Parathyroid adenoma (tissue), 2 donors: Measurements from ENCODE around the gene CBFB.
"Not testable (repeated sequence)": the region's sequence is repeated elsewhere in the genome, so short reads cannot be mapped to it uniquely, and the experiment has no call there.

ENCODE experiments used
- H2AFZ ChIP-seq: fragments of 300-600 bp; sonication (generic); one replicate; pipeline ENCODE4 v1.7.0; 2017; ENCODE audit warnings: antibody characterized with exemption, mild to moderate bottlenecking
- H3K27ac ChIP-seq: fragments of 300-600 bp; sonication (generic); one replicate; pipeline ENCODE4 v1.7.0; 2017
- H3K27me3 ChIP-seq: fragments of 300-600 bp; sonication (generic); one replicate; pipeline ENCODE4 v1.7.0; 2017; ENCODE audit warnings: low read length; ENCODE audit not compliant: control insufficient read depth, insufficient read depth
- H3K36me3 ChIP-seq: fragments of 300-600 bp; sonication (generic); one replicate; pipeline ENCODE4 v1.7.0; 2017; ENCODE audit warnings: low read length; ENCODE audit not compliant: control insufficient read depth, insufficient read depth
- H3K4me1 ChIP-seq: fragments of 300-600 bp; sonication (generic); one replicate; pipeline ENCODE4 v1.7.0; 2017; ENCODE audit warnings: control low read depth
- H3K4me2 ChIP-seq: fragments of 300-600 bp; sonication (generic); one replicate; pipeline ENCODE4 v1.7.0; 2017; ENCODE audit warnings: low read length
- H3K4me3 ChIP-seq: fragments of 300-600 bp; sonication (generic); one replicate; pipeline ENCODE4 v1.7.0; 2017; ENCODE audit warnings: low read depth, low read length
- H3K79me2 ChIP-seq: fragments of 300-600 bp; sonication (generic); one replicate; pipeline ENCODE4 v1.7.0; 2017; ENCODE audit warnings: control low read depth
- H3K9ac ChIP-seq: fragments of 300-600 bp; sonication (generic); one replicate; pipeline ENCODE4 v1.7.0; 2017; ENCODE audit warnings: mild to moderate bottlenecking
- H3K9me3 ChIP-seq: fragments of 300-600 bp; sonication (generic); one replicate; pipeline ENCODE4 v1.7.0; 2017; ENCODE audit warnings: low read length; ENCODE audit not compliant: control insufficient read depth
- TF ChIP-seq, protein P1 (sequence below): fragments of 300-600 bp; sonication (generic); IDR thresholded peaks from one replicate; pipeline ENCODE4 v1.7.0; 2017; ENCODE audit warnings: antibody characterized with exemption, mild to moderate bottlenecking
- donor health status: primary hyperparathyroidism.

The CBFB gene

DNA sequence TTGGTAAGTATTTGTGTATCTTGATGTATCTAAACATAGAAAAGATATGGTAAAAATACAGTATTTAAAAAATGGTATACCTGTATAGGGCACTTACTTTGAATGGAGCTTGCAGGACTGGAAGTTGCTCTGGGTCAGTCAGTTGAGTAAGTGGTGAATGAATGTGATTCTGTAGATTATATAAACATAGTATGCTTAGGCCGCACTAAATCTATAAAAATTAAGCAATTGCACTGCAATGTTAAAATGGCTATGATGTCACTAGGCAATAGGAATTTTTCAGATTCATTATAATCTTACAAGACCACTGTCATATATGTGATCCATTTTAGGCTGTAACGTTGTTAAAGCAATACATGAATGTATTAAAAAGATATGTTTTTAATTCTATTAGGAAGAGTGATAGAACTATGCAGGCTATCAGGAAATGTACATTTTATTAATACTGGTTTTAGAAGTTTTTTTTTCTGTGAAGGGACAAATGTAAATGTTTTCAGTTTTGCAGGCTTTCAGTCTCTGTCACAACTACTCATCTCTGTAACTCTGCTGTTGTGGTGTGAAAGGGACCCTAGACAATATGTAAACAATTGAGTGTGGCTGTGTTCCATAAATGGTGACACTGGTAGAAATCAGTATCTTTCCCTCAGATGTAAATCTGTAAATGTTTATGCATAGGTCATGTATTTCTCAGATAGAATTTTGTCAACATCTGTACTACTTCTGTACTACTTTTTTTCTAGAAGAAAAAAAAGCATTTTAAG is 10.5 kb downstream of the CBFB start:
- Histone ChIP-seq H3K4me2 (no peak overlapping the region), H3K9me3 (no peaks in the 10 kb centered on the region), H3K36me3 (no peaks in the 10 kb centered on the region), H3K27me3 (no peaks in the 10 kb centered on the region), H3K4me3 (no peak overlapping the region), H3K4me1 (peaks cover 29% of the 10 kb centered on the region), H3K79me2 (peaks cover 23% of the 10 kb centered on the region), H3K27ac (peak overlapping the region; percentile 11), H2AFZ (no peak overlapping the region), H3K9ac (no peak overlapping the region)
- TF ChIP-seq, protein P1, sequence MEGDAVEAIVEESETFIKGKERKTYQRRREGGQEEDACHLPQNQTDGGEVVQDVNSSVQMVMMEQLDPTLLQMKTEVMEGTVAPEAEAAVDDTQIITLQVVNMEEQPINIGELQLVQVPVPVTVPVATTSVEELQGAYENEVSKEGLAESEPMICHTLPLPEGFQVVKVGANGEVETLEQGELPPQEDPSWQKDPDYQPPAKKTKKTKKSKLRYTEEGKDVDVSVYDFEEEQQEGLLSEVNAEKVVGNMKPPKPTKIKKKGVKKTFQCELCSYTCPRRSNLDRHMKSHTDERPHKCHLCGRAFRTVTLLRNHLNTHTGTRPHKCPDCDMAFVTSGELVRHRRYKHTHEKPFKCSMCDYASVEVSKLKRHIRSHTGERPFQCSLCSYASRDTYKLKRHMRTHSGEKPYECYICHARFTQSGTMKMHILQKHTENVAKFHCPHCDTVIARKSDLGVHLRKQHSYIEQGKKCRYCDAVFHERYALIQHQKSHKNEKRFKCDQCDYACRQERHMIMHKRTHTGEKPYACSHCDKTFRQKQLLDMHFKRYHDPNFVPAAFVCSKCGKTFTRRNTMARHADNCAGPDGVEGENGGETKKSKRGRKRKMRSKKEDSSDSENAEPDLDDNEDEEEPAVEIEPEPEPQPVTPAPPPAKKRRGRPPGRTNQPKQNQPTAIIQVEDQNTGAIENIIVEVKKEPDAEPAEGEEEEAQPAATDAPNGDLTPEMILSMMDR = no peak

DNA sequence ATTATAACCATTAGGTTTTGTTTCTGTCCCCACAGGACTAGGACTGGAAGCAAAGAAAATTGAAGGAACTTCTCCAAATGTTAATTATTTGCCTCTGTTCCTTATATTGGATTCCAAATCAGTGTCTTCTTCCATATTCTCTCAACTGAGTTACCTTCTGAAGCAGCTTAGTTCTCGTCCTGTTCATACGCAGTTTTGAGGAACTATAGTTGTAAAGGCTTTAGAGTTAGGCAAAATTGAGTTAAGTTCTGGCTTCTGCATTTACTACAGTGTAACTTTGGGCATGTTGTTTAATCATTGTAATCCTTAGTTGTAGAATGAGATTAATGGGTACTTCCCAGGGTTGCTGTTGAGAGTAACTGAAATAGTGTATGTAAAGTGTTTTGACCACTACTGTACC is 11.2 kb downstream of the CBFB start:
- Histone ChIP-seq H3K36me3 (no peaks in the 10 kb centered on the region), H2AFZ (no peak overlapping the region), H3K27ac (peak overlapping the region; percentile 11), H3K4me2 (no peak overlapping the region), H3K27me3 (no peaks in the 10 kb centered on the region), H3K9ac (no peak overlapping the region), H3K9me3 (no peaks in the 10 kb centered on the region), H3K4me1 (peaks cover 23% of the 10 kb centered on the region), H3K4me3 (no peak overlapping the region), H3K79me2 (peaks cover 21% of the 10 kb centered on the region)
- TF ChIP-seq, protein P1 = no peak

GRCh38 chr16:67040906-67041305 is 12.0 kb downstream of the CBFB start:
- TF ChIP-seq, protein P1 = no peak
- H3K9ac ChIP-seq = no peak overlapping the region
- no peak overlapping the region for H2AFZ ChIP-seq
- H3K4me3 ChIP-seq = no peak overlapping the region
- H3K79me2 ChIP-seq = peaks cover 21% of the 10 kb centered on the region
- peaks cover 20% of the 10 kb centered on the region for H3K4me1 ChIP-seq
- H3K4me2 ChIP-seq = no peak overlapping the region
- H3K27ac ChIP-seq = no peak overlapping the region
- H3K36me3 ChIP-seq = no peaks in the 10 kb centered on the region
- H3K9me3 ChIP-seq = no peaks in the 10 kb centered on the region
- H3K27me3 ChIP-seq = no peaks in the 10 kb centered on the region

GRCh38 chr16:67041520-67041919 is 12.6 kb downstream of the CBFB start:
- H3K9me3 ChIP-seq, H3K27ac ChIP-seq, H3K36me3 ChIP-seq, H3K4me3 ChIP-seq, H3K9ac ChIP-seq, H3K27me3 ChIP-seq, H3K4me2 ChIP-seq, H2AFZ ChIP-seq: not testable (repeated sequence)
- Histone ChIP-seq H3K79me2 (peaks cover 21% of the 10 kb centered on the region), H3K4me1 (peaks cover 20% of the 10 kb centered on the region)

DNA sequence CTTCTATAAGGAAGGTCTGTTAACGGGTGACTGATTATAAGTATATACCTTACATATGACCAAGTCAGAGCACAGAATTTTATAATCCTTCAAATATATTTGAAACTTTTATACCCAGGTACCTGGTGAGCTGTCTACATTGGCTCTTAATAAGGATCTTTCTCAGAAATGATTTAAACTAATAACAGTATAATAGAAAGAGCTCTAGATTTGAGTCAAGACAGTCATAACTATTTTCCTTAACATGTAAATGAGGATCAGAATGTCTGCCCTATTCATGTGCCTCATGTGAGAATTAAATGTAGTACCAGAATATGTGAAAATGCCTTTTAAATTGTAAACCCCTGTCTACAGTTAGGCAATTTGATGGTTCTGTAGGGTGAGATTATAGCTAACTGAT is 14.5 kb downstream of the CBFB start:
- no peaks in the 10 kb centered on the region for H3K27me3 ChIP-seq

More for the DNA sequence above, 14.5 kb downstream of the CBFB start:
- H3K79me2 ChIP-seq = peaks cover 22% of the 10 kb centered on the region
- H3K4me2 ChIP-seq = no peak overlapping the region
- H3K36me3 ChIP-seq = no peaks in the 10 kb centered on the region
- H3K27ac ChIP-seq = no peak overlapping the region
- no peak overlapping the region for H3K4me3 ChIP-seq
- peaks cover 20% of the 10 kb centered on the region for H3K4me1 ChIP-seq
- TF ChIP-seq, protein P1 = no peak
- H2AFZ ChIP-seq = no peak overlapping the region
- H3K9me3 ChIP-seq = no peaks in the 10 kb centered on the region
- H3K9ac ChIP-seq = no peak overlapping the region
